Measurements from ENCODE around the gene LDHAL6B. TPM values are rescaled to one million over a fixed set of nuclear protein-coding genes. Genes with fewer than 3 reads are reported as not detected.

LDHAL6B gene
- total RNA-seq, 1 donor from 2014 or later = not detected

GRCh38 chr15:59251001-59251845 lies 44.6 kb downstream of the LDHAL6B start:
- H3K27ac Mint-ChIP-seq = no peak overlapping the region

DNA sequence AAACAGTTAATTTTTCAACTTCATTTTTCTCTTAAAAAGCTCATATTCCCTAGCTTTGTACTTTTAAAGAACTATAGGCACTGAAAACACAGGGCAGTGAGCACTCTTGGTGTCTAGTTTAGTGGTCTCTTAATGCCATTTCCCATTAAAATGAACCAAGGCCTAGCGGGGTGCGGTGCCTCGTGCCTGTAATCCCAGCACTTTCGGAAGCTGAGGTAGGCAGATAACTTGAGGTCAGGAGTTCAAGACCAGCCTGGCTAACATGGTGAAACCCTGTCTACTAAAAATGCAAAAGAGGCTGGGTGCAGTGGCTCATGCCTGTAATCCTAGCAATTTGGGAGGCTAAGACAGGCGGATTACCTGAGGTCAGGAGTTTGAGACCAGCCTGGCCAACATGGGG lies 45.5 kb downstream of the LDHAL6B start:
- DNase-seq (ENCODE audit: extremely low spot score, unreplicated experiment) = no peak
- Mint-ChIP-seq H3K27ac (no peak overlapping the region), H3K27me3 (no peaks in the 10 kb centered on the region), H3K9me3 (no peaks in the 10 kb centered on the region), H3K4me3 (no peak overlapping the region), H3K4me1 (ENCODE audit: unreplicated experiment) (no peaks in the 10 kb centered on the region), H3K36me3 (peaks cover 1% of the 10 kb centered on the region)
- TF ChIP-seq, protein P1, sequence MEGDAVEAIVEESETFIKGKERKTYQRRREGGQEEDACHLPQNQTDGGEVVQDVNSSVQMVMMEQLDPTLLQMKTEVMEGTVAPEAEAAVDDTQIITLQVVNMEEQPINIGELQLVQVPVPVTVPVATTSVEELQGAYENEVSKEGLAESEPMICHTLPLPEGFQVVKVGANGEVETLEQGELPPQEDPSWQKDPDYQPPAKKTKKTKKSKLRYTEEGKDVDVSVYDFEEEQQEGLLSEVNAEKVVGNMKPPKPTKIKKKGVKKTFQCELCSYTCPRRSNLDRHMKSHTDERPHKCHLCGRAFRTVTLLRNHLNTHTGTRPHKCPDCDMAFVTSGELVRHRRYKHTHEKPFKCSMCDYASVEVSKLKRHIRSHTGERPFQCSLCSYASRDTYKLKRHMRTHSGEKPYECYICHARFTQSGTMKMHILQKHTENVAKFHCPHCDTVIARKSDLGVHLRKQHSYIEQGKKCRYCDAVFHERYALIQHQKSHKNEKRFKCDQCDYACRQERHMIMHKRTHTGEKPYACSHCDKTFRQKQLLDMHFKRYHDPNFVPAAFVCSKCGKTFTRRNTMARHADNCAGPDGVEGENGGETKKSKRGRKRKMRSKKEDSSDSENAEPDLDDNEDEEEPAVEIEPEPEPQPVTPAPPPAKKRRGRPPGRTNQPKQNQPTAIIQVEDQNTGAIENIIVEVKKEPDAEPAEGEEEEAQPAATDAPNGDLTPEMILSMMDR (conservative IDR thresholded peaks at IDR 0.05) = no peak

More at GRCh38 chr15:59251001-59251845, 44.6 kb downstream of the LDHAL6B start:
- Mint-ChIP-seq H3K9me3 (no peaks in the 10 kb centered on the region), H3K27me3 (no peaks in the 10 kb centered on the region), H3K36me3 (no peaks in the 10 kb centered on the region), H3K4me3 (no peak overlapping the region), H3K4me1 (ENCODE audit: unreplicated experiment) (no peaks in the 10 kb centered on the region)
- TF ChIP-seq, protein P1 (conservative IDR thresholded peaks at IDR 0.05) = no peak
- no peak for DNase-seq (ENCODE audit: extremely low spot score, unreplicated experiment)

DNA sequence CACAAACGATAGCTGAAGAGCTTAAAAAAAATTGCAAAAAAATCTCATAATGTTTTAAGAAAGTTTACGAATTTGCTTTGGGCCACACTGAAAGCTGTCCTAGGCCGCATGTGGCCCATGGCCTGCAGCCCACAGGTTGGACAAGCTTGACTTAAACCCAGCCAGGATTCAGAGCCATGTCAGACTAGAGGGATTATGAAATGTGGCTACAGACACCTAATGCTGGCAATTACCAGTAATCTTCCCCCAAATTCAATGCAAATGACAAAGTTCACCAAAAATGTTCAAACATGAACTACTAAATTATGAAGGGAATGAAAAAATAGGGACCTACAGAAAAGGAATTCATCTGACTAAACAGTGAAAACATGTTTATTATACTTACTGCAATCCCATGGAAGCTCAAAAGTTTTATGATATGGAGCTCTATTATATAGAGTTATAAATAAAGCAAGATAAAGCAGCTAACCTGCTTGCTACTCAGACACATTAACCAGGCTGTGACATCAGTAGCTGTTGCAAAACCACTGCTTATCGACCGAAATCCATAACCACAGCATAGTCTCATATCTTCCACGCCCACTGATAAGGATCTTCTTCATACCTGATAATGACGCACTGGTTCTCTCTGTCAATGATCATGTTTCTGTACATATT lies 49.2 kb downstream of the LDHAL6B start:
- Mint-ChIP-seq H3K9me3 (no peaks in the 10 kb centered on the region), H3K4me3 (no peak overlapping the region), H3K27me3 (no peaks in the 10 kb centered on the region), H3K27ac (no peak overlapping the region), H3K4me1 (ENCODE audit: unreplicated experiment) (peaks cover 4% of the 10 kb centered on the region), H3K36me3 (peaks cover 3% of the 10 kb centered on the region)
- TF ChIP-seq, protein P1 (conservative IDR thresholded peaks at IDR 0.05) = no peak
- DNase-seq (ENCODE audit: extremely low spot score, unreplicated experiment) = no peak

GRCh38 chr15:59256482-59256881 lies 49.8 kb downstream of the LDHAL6B start:
- Mint-ChIP-seq H3K4me1 (ENCODE audit: unreplicated experiment) (peaks cover 7% of the 10 kb centered on the region), H3K36me3 (peaks cover 3% of the 10 kb centered on the region), H3K27me3 (no peaks in the 10 kb centered on the region), H3K27ac (peak overlapping the region; percentile 13), H3K4me3 (no peak overlapping the region), H3K9me3 (no peaks in the 10 kb centered on the region)
- no peak for DNase-seq (ENCODE audit: extremely low spot score, unreplicated experiment)
- TF ChIP-seq, protein P1 (conservative IDR thresholded peaks at IDR 0.05) = no peak

DNA sequence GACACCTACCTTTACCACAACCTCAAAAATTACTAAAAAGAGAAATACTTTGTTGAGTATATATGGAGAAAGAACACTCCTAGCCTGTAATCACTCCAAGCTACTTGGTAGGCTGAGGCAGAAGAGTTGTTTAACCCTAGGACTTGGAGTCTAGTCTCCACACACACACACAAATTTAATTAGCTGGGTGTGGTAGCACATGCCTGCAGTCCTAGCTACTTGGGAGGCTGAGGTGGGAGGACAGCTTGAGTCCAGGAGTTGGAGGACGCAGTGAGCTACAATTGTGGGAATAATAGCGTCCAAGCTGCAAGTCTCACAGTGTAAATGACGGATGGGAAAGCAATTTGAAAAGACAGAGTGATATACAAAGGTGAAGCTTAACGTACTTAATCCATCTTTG lies 50.5 kb downstream of the LDHAL6B start:
- Mint-ChIP-seq H3K27ac (no peak overlapping the region), H3K27me3 (no peaks in the 10 kb centered on the region), H3K36me3 (peaks cover 3% of the 10 kb centered on the region), H3K4me3 (no peak overlapping the region), H3K9me3 (no peaks in the 10 kb centered on the region), H3K4me1 (ENCODE audit: unreplicated experiment) (peaks cover 9% of the 10 kb centered on the region)
- DNase-seq (ENCODE audit: extremely low spot score, unreplicated experiment) = no peak
- TF ChIP-seq, protein P1 (conservative IDR thresholded peaks at IDR 0.05) = no peak

Small RNA genes lying within 50 kb of the gene (microRNA-seq; reads per million reads assigned to microRNA genes)
- 1.4 reads per million for gene MIR2116

Other genes starting within 250 kb of the LDHAL6B start
- 31.0 and 33.3 TPM in 2 replicates for gene RNF111, start 219.2 kb upstream of the LDHAL6B start, total RNA-seq (ENCODE audit: low replicate concordance)
- gene CCNB2, start 101.7 kb upstream of the LDHAL6B start, total RNA-seq (ENCODE audit: low replicate concordance) = 24.6 and 63.0 TPM in 2 replicates
- 55.6 and 59.8 TPM in 2 replicates for gene MYO1E, start 166.0 kb downstream of the LDHAL6B start, total RNA-seq (ENCODE audit: low replicate concordance)
- gene FAM81A, start 231.3 kb downstream of the LDHAL6B start, total RNA-seq (ENCODE audit: low replicate concordance) = 0.67 and 1.4 TPM in 2 replicates

All from type B pancreatic cell (in vitro differentiated cells).